OCI-LY7 (cell line): ENCODE results near the gene IL2RA.

Source experiments
- EZH2phosphoT487 ChIP-seq: fragments of 200-600 bp; sonication (generic); IDR thresholded peaks from 2 replicates; pipeline ENCODE4 v1.6.1; 2018; ENCODE audit warnings: low read depth, borderline replicate concordance, mild to moderate bottlenecking, mixed run types, antibody characterized with exemption, low read length, moderate library complexity, mixed read lengths
- TF ChIP-seq, protein P1 (sequence below): fragments of 200-600 bp; sonication (generic); conservative IDR thresholded peaks from 2 replicates; pipeline ENCODE4 v1.5.1; 2014; ENCODE audit warnings: mild to moderate bottlenecking, antibody characterized with exemption, low read length, moderate library complexity, mixed read lengths

DNA sequence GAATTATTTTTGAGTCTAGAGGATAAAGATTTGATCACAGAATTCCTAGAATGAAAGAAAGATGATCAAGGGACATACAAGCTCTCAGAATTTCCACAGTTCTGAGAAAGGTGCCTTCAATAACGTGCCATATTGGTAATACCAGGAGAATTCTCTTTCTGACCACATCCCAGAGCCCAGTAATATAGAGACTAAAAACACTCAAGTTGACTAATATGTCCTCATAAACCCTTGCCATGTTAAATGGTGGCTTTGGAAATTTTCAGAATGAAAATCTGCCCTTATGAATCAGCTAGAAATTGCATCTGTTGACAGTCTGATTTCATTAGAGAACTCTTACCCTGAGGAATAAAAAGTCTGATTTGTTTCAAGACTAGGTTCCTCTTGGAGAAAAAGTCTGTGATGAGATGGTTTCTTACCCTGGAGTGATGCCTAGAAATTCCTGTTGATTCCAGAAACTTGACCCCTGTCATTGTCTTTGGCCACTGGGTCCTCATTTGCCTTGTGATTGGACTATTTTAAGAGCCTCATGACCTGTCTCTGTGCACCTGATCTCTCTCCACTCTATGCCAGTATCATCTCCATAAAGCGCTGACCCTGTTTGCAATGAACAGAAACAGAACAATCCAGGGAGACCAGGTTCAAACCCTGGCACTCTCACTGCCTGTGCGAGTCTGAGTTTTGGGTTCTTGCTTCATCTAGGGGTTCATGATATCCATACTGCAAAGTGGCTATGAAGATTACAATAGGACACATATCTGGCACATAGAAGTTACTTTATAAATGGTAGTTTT lies 3.3 kb downstream of the IL2RA start:
- TF ChIP-seq, protein P1, sequence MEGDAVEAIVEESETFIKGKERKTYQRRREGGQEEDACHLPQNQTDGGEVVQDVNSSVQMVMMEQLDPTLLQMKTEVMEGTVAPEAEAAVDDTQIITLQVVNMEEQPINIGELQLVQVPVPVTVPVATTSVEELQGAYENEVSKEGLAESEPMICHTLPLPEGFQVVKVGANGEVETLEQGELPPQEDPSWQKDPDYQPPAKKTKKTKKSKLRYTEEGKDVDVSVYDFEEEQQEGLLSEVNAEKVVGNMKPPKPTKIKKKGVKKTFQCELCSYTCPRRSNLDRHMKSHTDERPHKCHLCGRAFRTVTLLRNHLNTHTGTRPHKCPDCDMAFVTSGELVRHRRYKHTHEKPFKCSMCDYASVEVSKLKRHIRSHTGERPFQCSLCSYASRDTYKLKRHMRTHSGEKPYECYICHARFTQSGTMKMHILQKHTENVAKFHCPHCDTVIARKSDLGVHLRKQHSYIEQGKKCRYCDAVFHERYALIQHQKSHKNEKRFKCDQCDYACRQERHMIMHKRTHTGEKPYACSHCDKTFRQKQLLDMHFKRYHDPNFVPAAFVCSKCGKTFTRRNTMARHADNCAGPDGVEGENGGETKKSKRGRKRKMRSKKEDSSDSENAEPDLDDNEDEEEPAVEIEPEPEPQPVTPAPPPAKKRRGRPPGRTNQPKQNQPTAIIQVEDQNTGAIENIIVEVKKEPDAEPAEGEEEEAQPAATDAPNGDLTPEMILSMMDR = no peak
- no peak for TF ChIP-seq EZH2phosphoT487
